IMR-90 (cell line): ENCODE results near the gene DAG1. TPM values are rescaled to one million over a fixed set of nuclear protein-coding genes. Genes with fewer than 3 reads are reported as not detected.

Source experiments
- ATAC-seq: fragments of 200-7000 bp; cut with Tn5 transposase; 2 replicates; pipeline ENCODE4 v1.9.1; 2020; ENCODE audit warnings: low read depth, mild to moderate bottlenecking, moderate library complexity
- BruUV-seq: library from RNA; stranded (reverse); fragments of 400-500 nt; replicated peaks from 2 replicates; lab custom pipeline; 2021; lab: Mats Ljungman, UMichigan
- CTCF ChIA-PET: fragments of 300-600 bp; formaldehyde crosslinking; extraction: SDS; loops from one replicate; lab custom pipeline; 2021; ENCODE audit warnings: antibody characterized with exemption; lab: Yijun Ruan, JAX
- POLR2A ChIA-PET: fragments of 300-600 bp; sonication (Branson Sonifier 250); formaldehyde crosslinking; loops from one replicate; lab custom pipeline; 2022; ENCODE audit warnings: antibody characterized with exemption; ENCODE audit not compliant: unreplicated experiment; lab: Charles Lee
- DNase-seq: peaks from one replicate; pipeline ENCODE4 v3.0.0; 2013
- H2AFZ ChIP-seq: replicated peaks from 2 replicates; pipeline ENCODE3; 2013; ENCODE audit warnings: low read length, mild to moderate bottlenecking; ENCODE audit not compliant: poor library complexity
- H2AK5ac ChIP-seq: 2 replicates; pipeline ENCODE4 v1.6.1; 2013; ENCODE audit warnings: low read depth, low read length, inconsistent platforms
- H2AK9ac ChIP-seq: replicated peaks from 2 replicates; pipeline ENCODE3; 2013; ENCODE audit warnings: mild to moderate bottlenecking, low read depth, low read length, moderate library complexity; ENCODE audit not compliant: poor library complexity
- H2BK120ac ChIP-seq: 2 replicates; pipeline ENCODE4 v1.6.1; 2013; ENCODE audit warnings: low read depth, low read length, inconsistent platforms
- H2BK15ac ChIP-seq: 3 replicates; pipeline ENCODE4 v1.6.1; 2013; ENCODE audit warnings: low read depth, low read length, inconsistent platforms
- H2BK20ac ChIP-seq: 2 replicates; pipeline ENCODE4 v1.6.1; 2013; ENCODE audit warnings: low read depth, mild to moderate bottlenecking, inconsistent platforms, low read length, moderate library complexity
- H2BK5ac ChIP-seq: 2 replicates; pipeline ENCODE4 v1.6.1; 2013; ENCODE audit warnings: mild to moderate bottlenecking, low read depth, low read length, inconsistent platforms; ENCODE audit not compliant: poor library complexity, severe bottlenecking
- H3K14ac ChIP-seq: replicated peaks from 2 replicates; pipeline ENCODE4 v1.6.1; 2013; ENCODE audit warnings: low read depth, low read length, inconsistent platforms
- H3K18ac ChIP-seq: 2 replicates; pipeline ENCODE4 v1.6.1; 2013; ENCODE audit warnings: low read depth, low read length, control low read depth
- H3K23ac ChIP-seq: 2 replicates; pipeline ENCODE4 v1.6.1; 2013; ENCODE audit warnings: low read depth, low read length, inconsistent platforms
- H3K27ac ChIP-seq: 2 replicates; pipeline ENCODE4 v1.5.1; 2013; ENCODE audit warnings: mild to moderate bottlenecking, control low read depth, low read length; ENCODE audit not compliant: insufficient read depth
- H3K27me3 ChIP-seq: 2 replicates; pipeline ENCODE4 v1.6.1; 2013; ENCODE audit warnings: low read length; ENCODE audit not compliant: control insufficient read depth, insufficient read depth
- H3K36me3 ChIP-seq: 2 replicates; pipeline ENCODE4 v1.6.1; 2013; ENCODE audit warnings: low read length, mixed read lengths; ENCODE audit not compliant: control insufficient read depth, insufficient read depth
- H3K4ac ChIP-seq: 2 replicates; pipeline ENCODE4 v1.6.1; 2013; ENCODE audit warnings: low read depth, low read length, inconsistent platforms
- H3K4me1 ChIP-seq: 2 replicates; pipeline ENCODE4 v1.6.1; 2013; ENCODE audit warnings: low read length, mixed read lengths; ENCODE audit not compliant: control insufficient read depth, insufficient read depth
- H3K4me2 ChIP-seq: 2 replicates; pipeline ENCODE4 v1.6.1; 2013; ENCODE audit warnings: low read depth, mild to moderate bottlenecking, control low read depth, low read length, moderate library complexity
- H3K4me3 ChIP-seq: 2 replicates; pipeline ENCODE4 v1.5.1; 2013; ENCODE audit warnings: low read depth, mild to moderate bottlenecking, control low read depth, low read length, moderate library complexity; ENCODE audit not compliant: insufficient read depth
- H3K56ac ChIP-seq: 2 replicates; pipeline ENCODE4 v1.6.1; 2013; ENCODE audit warnings: low read length, inconsistent platforms; ENCODE audit not compliant: insufficient read depth; ENCODE audit errors: extremely low read depth
- H3K79me1 ChIP-seq, 2 experiments: 2 replicates each; pipeline ENCODE4 v1.6.1; 2013; ENCODE audit warnings: low read length in 2 of 2, inconsistent platforms in 1 of 2, low read depth in 1 of 2
- H3K9ac ChIP-seq: 2 replicates; pipeline ENCODE4 v1.6.1; 2013; ENCODE audit warnings: low read depth, low read length, control low read depth
- H3K9me1 ChIP-seq: 2 replicates; pipeline ENCODE4 v1.6.1; 2013; ENCODE audit warnings: low read length, inconsistent platforms; ENCODE audit not compliant: insufficient read depth
- H3K9me3 ChIP-seq: 2 replicates; pipeline ENCODE4 v1.6.1; 2013; ENCODE audit warnings: low read length; ENCODE audit not compliant: control insufficient read depth, insufficient read depth
- H4K20me1 ChIP-seq: 2 replicates; pipeline ENCODE4 v1.6.1; 2013; ENCODE audit warnings: low read length, inconsistent platforms; ENCODE audit not compliant: insufficient read depth
- H4K5ac ChIP-seq: 2 replicates; pipeline ENCODE4 v1.6.1; 2013; ENCODE audit warnings: mild to moderate bottlenecking, low read depth, low read length, control low read depth
- H4K8ac ChIP-seq, 2 experiments: 2 replicates each; pipeline ENCODE4 v1.6.1; 2013; ENCODE audit warnings: low read depth in 2 of 2, low read length in 2 of 2, control low read depth in 1 of 2, inconsistent platforms in 1 of 2
- H4K91ac ChIP-seq: 2 replicates; pipeline ENCODE4 v1.6.1; 2013; ENCODE audit warnings: low read depth, low read length, inconsistent platforms; ENCODE audit not compliant: insufficient read depth
- FOS ChIP-seq: fragments of 150-350 bp; IDR thresholded peaks from 2 replicates; pipeline ENCODE4 v1.6.1; 2016; ENCODE audit warnings: low read depth, low read length
- MAFK ChIP-seq: IDR thresholded peaks from 2 replicates; pipeline ENCODE4 v1.6.1; 2012; ENCODE audit warnings: low read depth, low read length, improper control_type of control experiment
- NFE2L2 ChIP-seq: fragments of 150-350 bp; IDR thresholded peaks from 2 replicates; pipeline ENCODE4 v1.6.1; 2016; ENCODE audit warnings: low read depth, mild to moderate bottlenecking, low read length
- RAD21 ChIP-seq: IDR thresholded peaks from 2 replicates; pipeline ENCODE4 v1.6.1; 2012; ENCODE audit warnings: low read length, improper control_type of control experiment
- RFX5 ChIP-seq: IDR thresholded peaks from 2 replicates; pipeline ENCODE4 v1.8.0; 2012; ENCODE audit warnings: low read depth, mild to moderate bottlenecking, low read length, moderate library complexity
- WGBS, 2 experiments: methylation state at CpG; one replicate each; pipeline versions ENCODE4 v1.1.5 to v1.1.7; 2013; ENCODE audit warnings: missing lambda C conversion rate in 2 of 2; ENCODE audit not compliant: insufficient read length in 1 of 2; ENCODE audit errors: extremely low coverage in 2 of 2; 5-methylcytosine and 5-hydroxymethylcytosine counted together
- dilution Hi-C: fragments of 300-500 bp; cut with HindIII; formaldehyde crosslinking; loops from one replicate; pipeline ENCODE4 v1.14.3; 2018; ENCODE audit warnings: low sequenced_read_pairs; ENCODE audit not compliant: unreplicated experiment
- in situ Hi-C: fragments of 300-500 bp; cut with MboI; formaldehyde crosslinking; loops from 3 replicates; pipeline ENCODE4 v1.14.3; 2019; ENCODE audit warnings: low sequenced_read_pairs, inconsistent platforms, mixed read lengths
- intact Hi-C: fragments of 100-400 bp; cut with micrococcal nuclease; formaldehyde crosslinking; loops from 2 replicates; pipeline ENCODE4 v1.10.0; 2022
- polyA plus RNA-seq, 3 experiments: library from polyadenylated mRNA; depleted of rRNA; stranded (reverse); fragments of >200 nt; gene quantifications; 2 replicates each; pipeline ENCODE4 v1.2.3, GENCODE V29; 2012; ENCODE audit warnings: low replicate concordance in 1 of 3
- total RNA-seq: library from RNA; depleted of rRNA; stranded (reverse); fragments of >200 nt; gene quantifications from 2 replicates; pipeline ENCODE4 v1.2.3, GENCODE V29; 2012

The DAG1 gene
- total and polyA plus RNA-seq, 2 of the 4 experiments (the other 2 are of a cell fraction) = 31.0 to 40.2 TPM

DNA sequence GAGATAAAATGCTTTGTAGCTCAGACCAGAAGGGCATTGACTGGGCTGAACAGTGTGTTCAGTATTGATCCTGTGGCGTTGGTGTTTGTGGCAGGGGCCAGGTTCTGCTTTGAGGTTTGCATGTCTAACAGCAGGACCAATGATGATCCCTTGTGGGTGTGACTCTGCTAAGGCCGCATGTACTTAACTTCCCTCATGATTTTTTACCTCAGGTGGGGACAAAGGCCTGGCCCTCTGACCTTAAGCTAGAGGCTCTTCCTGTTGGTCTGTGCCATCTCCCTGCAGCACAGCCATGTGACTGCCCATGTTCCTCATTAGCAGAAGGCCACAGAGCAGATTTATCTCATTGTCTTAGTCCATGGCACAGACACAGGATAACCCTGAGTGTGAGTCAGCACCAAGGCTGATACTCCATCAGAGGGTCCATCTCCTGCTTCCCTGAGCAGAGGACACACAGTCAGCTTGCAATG is 49.9 kb downstream of the DAG1 start:
- Histone ChIP-seq H3K4me1 (no peaks in the 10 kb centered on the region), H3K23ac (no peak overlapping the region), H3K36me3 (peaks cover 1% of the 10 kb centered on the region; the same call in 1 of the 2 replicates), H4K8ac (no peak overlapping the region), H3K4me3 (no peak overlapping the region), H4K20me1 (0 out of 2 replicates have a peak, but pooled peaks cover 4% of the 10 kb centered on the region), H2BK15ac (no peak overlapping the region), H3K79me1 (peaks cover 4 to 35% of the 10 kb centered on the region in 2 experiments; a peak in 3 of 4 replicates), H4K91ac (no peak overlapping the region), H2AK9ac (no peak overlapping the region), H3K4me2 (no peak overlapping the region), H3K9me3 (no peaks in the 10 kb centered on the region), H3K18ac (no peak overlapping the region), H4K5ac (no peak overlapping the region), H3K9me1 (peaks cover 10% of the 10 kb centered on the region), H3K56ac (no peak overlapping the region), H2BK120ac (no peak overlapping the region), H3K27ac (no peak overlapping the region), H2BK5ac (no peak overlapping the region), H2AFZ (peak overlapping the region; percentile 17), H2BK20ac (no peak overlapping the region), H3K9ac (no peak overlapping the region), H2AK5ac (no peak overlapping the region), H3K14ac (no peak overlapping the region), H3K4ac (no peak overlapping the region), H3K27me3 (no peaks in the 10 kb centered on the region)
- in situ Hi-C loops = no loop called here
- no TSS peak for BruUV-seq
- intact Hi-C loops = no loop called here
- ChIA-PET POLR2A (no interaction called here), CTCF (no interaction called here)
- DNase-seq = no peak
- 100% methylated on average over 1 of the region's 2 CpGs; no CpG with 5 or more reads in 1 of the 2 experiments for WGBS, 2 experiments
- TF ChIP-seq RAD21 (no peak), MAFK (no peak), RFX5 (no peak), NFE2L2 (no peak), FOS (no peak)
- dilution Hi-C loops = no loop called here
- no peak for ATAC-seq
